ENCODE data around the gene PRR35. TPM values are rescaled to one million over a fixed set of nuclear protein-coding genes. Genes with fewer than 3 reads are reported as not detected.

The PRR35 gene
- total and polyA plus RNA-seq, 4 donors = not detected

DNA sequence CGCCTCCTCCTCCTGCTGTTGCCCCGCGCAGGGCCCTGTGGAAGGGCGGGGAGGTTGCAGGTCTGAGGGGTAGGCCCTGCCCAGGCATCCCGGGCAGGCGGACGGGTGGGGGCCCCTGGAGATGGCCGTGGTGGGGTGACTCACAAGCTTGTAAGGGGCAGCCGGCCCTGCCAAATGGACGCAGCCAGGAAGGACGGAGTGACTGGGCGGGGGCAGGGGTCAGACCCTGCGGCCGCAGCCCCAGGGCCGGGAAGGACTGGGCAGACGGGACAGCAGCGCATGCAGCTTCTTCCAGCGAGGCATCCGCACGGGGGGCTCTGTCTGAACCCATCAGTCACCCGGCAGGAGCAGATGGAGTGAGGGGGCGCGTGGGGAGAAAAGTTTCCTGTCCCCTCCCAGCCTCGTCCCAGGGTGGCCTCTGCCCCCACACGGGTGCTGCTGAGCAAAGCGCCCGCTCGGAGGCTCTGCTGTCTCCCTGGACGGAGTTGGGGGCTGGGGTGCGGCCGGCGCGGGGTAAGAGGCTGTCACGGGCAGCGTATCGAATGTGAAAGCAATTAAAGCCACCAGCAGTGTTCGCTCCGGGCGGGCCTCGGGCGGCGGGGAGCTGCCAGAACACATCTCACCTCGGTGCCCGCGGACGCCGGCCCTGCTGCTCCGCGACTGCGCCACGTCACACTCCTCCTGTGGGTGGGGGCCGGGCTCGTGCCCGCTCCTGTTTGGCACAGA is 5.4 kb upstream of the PRR35 start:
- Histone ChIP-seq H3K27ac (ENCODE audit: low read depth in 1 of 2, low read length in 1 of 2) (no peak overlapping the region), H3K4me3 (no peak overlapping the region), H3K9ac (ENCODE audit: insufficient read depth in 1 of 2, low read length in 2 of 2) (no peak overlapping the region), H3K9me3 (ENCODE audit: control insufficient read depth in 4 of 4, insufficient read depth in 3 of 4, low read length in 3 of 4) (no peaks in the 10 kb centered on the region), H3K4me1 (ENCODE audit: control insufficient read depth in 5 of 5, insufficient read depth in 5 of 5, low read length in 5 of 5) (peaks cover 0 to 6% (median 0%) of the 10 kb centered on the region in 5 donors), H3K36me3 (ENCODE audit: control insufficient read depth in 4 of 4, insufficient read depth in 4 of 4, low read length in 4 of 4) (peaks cover 0 to 40% (median 2%) of the 10 kb centered on the region in 4 donors), H3K27me3 (ENCODE audit: control insufficient read depth in 3 of 3, insufficient read depth in 3 of 3, low read length in 2 of 3) (peaks cover 0 to 21% (median 5%) of the 10 kb centered on the region in 3 donors)
- ATAC-seq (ENCODE audit: insufficient read depth, low FRiP score) (no peak), DNase-seq (peak in 1 of 3 donors; percentile 22)
- WGBS, 2 donors = 80 to 87% methylated on average over 54 of the region's 54 CpGs
- TF ChIP-seq CTCF (IDR thresholded peaks at IDR 0.05; ENCODE audit: control extremely low read depth, extremely low read depth) = no peak

- 81 to 86% methylated on average over 29 to 32 of the region's 32 CpGs for WGBS, 2 donors
- ATAC-seq (ENCODE audit: insufficient read depth, low FRiP score) (no peak), DNase-seq (no peak)
- Histone ChIP-seq H3K27ac (ENCODE audit: low read depth in 1 of 2, low read length in 1 of 2) (no peak overlapping the region), H3K9ac (ENCODE audit: insufficient read depth in 1 of 2, low read length in 2 of 2) (no peak overlapping the region), H3K27me3 (ENCODE audit: control insufficient read depth in 3 of 3, insufficient read depth in 3 of 3, low read length in 2 of 3) (peaks cover 0 to 21% (median 5%) of the 10 kb centered on the region in 3 donors), H3K9me3 (ENCODE audit: control insufficient read depth in 4 of 4, insufficient read depth in 3 of 4, low read length in 3 of 4) (no peaks in the 10 kb centered on the region), H3K4me3 (no peak overlapping the region), H3K4me1 (ENCODE audit: control insufficient read depth in 5 of 5, insufficient read depth in 5 of 5, low read length in 5 of 5) (peaks cover 0 to 7% (median 0%) of the 10 kb centered on the region in 5 donors), H3K36me3 (ENCODE audit: control insufficient read depth in 4 of 4, insufficient read depth in 4 of 4, low read length in 4 of 4) (peaks cover 0 to 34% (median 2%) of the 10 kb centered on the region in 4 donors)
- TF ChIP-seq CTCF (IDR thresholded peaks at IDR 0.05; ENCODE audit: control extremely low read depth, extremely low read depth) = no peak
These were observed 4.4 kb upstream of the PRR35 start for GRCh38 chr16:555528-556473.

DNA sequence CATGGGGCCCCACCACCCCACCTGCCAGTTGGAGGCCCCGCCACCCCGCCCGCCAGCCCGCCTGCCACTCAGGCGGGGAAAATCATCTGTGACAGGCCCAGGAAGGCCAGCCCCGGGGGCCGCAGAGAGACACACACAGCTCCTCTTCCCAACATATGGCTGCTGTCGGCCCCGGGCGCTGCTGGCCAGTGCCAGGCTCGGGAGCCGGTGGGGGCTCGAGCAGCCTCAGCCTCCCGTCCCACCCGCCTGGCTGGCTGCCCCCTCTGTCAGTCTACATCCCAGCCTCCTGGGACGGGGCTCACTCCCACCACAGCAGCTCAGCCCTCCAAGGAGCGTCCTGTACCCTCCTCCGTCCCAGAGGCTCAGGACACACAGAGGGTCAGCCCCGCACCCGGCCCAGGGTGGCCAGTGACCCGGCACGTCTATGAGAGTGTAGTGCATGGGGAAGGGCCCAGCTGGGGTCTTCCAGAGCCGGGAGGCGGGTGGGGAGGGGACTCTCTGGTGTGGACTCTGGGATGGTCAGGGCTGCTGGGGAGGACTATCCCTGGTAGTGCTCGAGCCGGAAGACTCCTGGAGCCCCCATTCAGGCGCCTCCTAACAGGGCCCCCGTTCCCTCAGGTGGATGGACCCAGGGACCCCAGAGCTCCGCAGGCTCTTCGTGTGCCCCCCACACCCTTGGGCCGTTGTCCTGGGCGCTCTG is 3.6 kb upstream of the PRR35 start:
- H3K9ac ChIP-seq (ENCODE audit: insufficient read depth in 1 of 2, low read length in 2 of 2) = no peak overlapping the region
- H3K27ac ChIP-seq (ENCODE audit: low read depth in 1 of 2, low read length in 1 of 2) = no peak overlapping the region
- WGBS, 2 donors = 81 to 92% methylated on average over 29 to 32 of the region's 32 CpGs
- H3K27me3 ChIP-seq (ENCODE audit: control insufficient read depth in 3 of 3, insufficient read depth in 3 of 3, low read length in 2 of 3) = peaks cover 0 to 29% (median 9%) of the 10 kb centered on the region in 3 donors
- H3K36me3 ChIP-seq (ENCODE audit: control insufficient read depth in 4 of 4, insufficient read depth in 4 of 4, low read length in 4 of 4) = peaks cover 0 to 27% (median 2%) of the 10 kb centered on the region in 4 donors
- ATAC-seq (ENCODE audit: insufficient read depth, low FRiP score) = no peak
- TF ChIP-seq CTCF (IDR thresholded peaks at IDR 0.05; ENCODE audit: control extremely low read depth, extremely low read depth) = no peak
- no peaks in the 10 kb centered on the region for H3K9me3 ChIP-seq (ENCODE audit: control insufficient read depth in 4 of 4, insufficient read depth in 3 of 4, low read length in 3 of 4)
- no peak overlapping the region for H3K4me3 ChIP-seq
- DNase-seq = no peak
- H3K4me1 ChIP-seq (ENCODE audit: control insufficient read depth in 5 of 5, insufficient read depth in 5 of 5, low read length in 5 of 5) = peaks cover 0 to 7% (median 0%) of the 10 kb centered on the region in 5 donors

Measured in lung (tissue), 12 donors.